22Rv1 (cell line): Measurements from ENCODE around the gene DYNC2H1.

ENCODE experiments used
- ZFX ChIP-seq: fragments of 450-650 bp; IDR thresholded peaks from 2 replicates; pipeline ENCODE4 v1.6.1; 2017; ENCODE audit warnings: antibody characterized with exemption, borderline replicate concordance
- TF ChIP-seq, protein P1 (sequence below): fragments of 450-650 bp; IDR thresholded peaks from 2 replicates; pipeline ENCODE4 v1.5.1; 2017; ENCODE audit warnings: mild to moderate bottlenecking

DNA sequence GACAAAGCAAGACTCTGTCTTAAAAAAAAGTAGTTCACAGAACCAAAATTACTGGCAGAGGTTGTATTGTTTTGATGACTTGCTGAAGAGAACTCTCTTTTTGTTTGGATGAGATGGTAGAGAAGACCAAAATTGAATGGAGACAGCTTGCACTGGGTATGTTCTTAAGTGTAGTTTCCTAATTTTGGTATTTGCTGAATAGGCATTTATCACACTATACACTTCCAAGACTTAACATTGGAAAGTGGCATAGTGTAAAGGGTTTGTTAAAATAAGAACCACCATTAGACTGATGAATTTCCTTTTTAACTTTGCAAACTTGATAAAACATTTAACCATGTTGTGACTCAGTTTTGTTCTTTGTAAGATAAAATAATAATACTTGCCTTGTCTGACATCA, 11.9 kb upstream of the DYNC2H1 start:
- TF ChIP-seq, protein P1, sequence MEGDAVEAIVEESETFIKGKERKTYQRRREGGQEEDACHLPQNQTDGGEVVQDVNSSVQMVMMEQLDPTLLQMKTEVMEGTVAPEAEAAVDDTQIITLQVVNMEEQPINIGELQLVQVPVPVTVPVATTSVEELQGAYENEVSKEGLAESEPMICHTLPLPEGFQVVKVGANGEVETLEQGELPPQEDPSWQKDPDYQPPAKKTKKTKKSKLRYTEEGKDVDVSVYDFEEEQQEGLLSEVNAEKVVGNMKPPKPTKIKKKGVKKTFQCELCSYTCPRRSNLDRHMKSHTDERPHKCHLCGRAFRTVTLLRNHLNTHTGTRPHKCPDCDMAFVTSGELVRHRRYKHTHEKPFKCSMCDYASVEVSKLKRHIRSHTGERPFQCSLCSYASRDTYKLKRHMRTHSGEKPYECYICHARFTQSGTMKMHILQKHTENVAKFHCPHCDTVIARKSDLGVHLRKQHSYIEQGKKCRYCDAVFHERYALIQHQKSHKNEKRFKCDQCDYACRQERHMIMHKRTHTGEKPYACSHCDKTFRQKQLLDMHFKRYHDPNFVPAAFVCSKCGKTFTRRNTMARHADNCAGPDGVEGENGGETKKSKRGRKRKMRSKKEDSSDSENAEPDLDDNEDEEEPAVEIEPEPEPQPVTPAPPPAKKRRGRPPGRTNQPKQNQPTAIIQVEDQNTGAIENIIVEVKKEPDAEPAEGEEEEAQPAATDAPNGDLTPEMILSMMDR, result no peak
- no peak for TF ChIP-seq ZFX
